Activated T-cell treated with anti-CD3 and anti-CD28 coated beads, Interleukin-2, amount 50 U/mL, for 48 hours (primary cell): ENCODE results near the gene PI16.

Experiments
- DNase-seq, 2 experiments: peaks; one replicate each; pipeline ENCODE4 v3.0.0-alpha.2; 2020

PI16 gene

GRCh38 chr6:36954262-36954931 lies at the start of gene PI16:
Gene PI16 (plus strand): TSS chr6:36954738. CDS start chr6:36954761, 23 bp downstream.
- DNase-seq: no peak

GRCh38 chr6:36904851-36905393 lies 49.6 kb upstream of the PI16 start:
- DNase-seq: no peak

GRCh38 chr6:36906539-36907325 lies 47.8 kb upstream of the PI16 start:
- no peak for DNase-seq

- no peak for DNase-seq
Measured at GRCh38 chr6:36907781-36908180, 46.8 kb upstream of the PI16 start.

- no peak for DNase-seq
Measured at GRCh38 chr6:36908747-36909146, 45.8 kb upstream of the PI16 start.

- DNase-seq: peak; percentile 54 to 59
Measured at GRCh38 chr6:36912030-36912454, 42.5 kb upstream of the PI16 start.

- peak; percentile 68 to 76 for DNase-seq
Measured at GRCh38 chr6:36912586-36912985, 42.0 kb upstream of the PI16 start.

- no peak for DNase-seq
Measured at GRCh38 chr6:36913082-36913481, 41.5 kb upstream of the PI16 start.

GRCh38 chr6:36914227-36914794 lies 40.2 kb upstream of the PI16 start:
- peak; percentile 26 to 29 for DNase-seq

GRCh38 chr6:36915599-36915998 lies 38.9 kb upstream of the PI16 start:
- no peak for DNase-seq

- no peak for DNase-seq
Measured at GRCh38 chr6:36916126-36916525, 38.4 kb upstream of the PI16 start.

- no peak for DNase-seq
Measured at GRCh38 chr6:36917541-36918193, 36.9 kb upstream of the PI16 start.

GRCh38 chr6:36920049-36920448 lies 34.5 kb upstream of the PI16 start:
- DNase-seq: no peak

- no peak for DNase-seq
Measured at GRCh38 chr6:36920546-36920945, 34.0 kb upstream of the PI16 start.

- no peak for DNase-seq
Measured at GRCh38 chr6:36924131-36924530, 30.4 kb upstream of the PI16 start.

GRCh38 chr6:36924778-36925374 lies 29.7 kb upstream of the PI16 start:
- DNase-seq: no peak

- peak; percentile 27 to 30 for DNase-seq
Measured at GRCh38 chr6:36925809-36926208, 28.7 kb upstream of the PI16 start.

- no peak for DNase-seq
Measured at GRCh38 chr6:36926708-36927513, 27.6 kb upstream of the PI16 start.

GRCh38 chr6:36927691-36928546 lies 26.6 kb upstream of the PI16 start:
- DNase-seq: no peak

- DNase-seq: no peak
Measured at GRCh38 chr6:36928547-36928918, 26.0 kb upstream of the PI16 start.

- no peak for DNase-seq
Measured at GRCh38 chr6:36929152-36929551, 25.4 kb upstream of the PI16 start.
